ENCODE data around the gene HSPA9.

The HSPA9 gene

GRCh38 chr5:138528744-138529469 is 46.3 kb downstream of the HSPA9 start:
- no peak for DNase-seq

- DNase-seq = no peak
Measured at GRCh38 chr5:138528208-138528607, 47.0 kb downstream of the HSPA9 start.

GRCh38 chr5:138527170-138527569 is 48.0 kb downstream of the HSPA9 start:
- DNase-seq = no peak

- DNase-seq = no peak
Measured at GRCh38 chr5:138523406-138523805, 51.8 kb downstream of the HSPA9 start.

GRCh38 chr5:138520971-138521370 is 54.2 kb downstream of the HSPA9 start:
- no peak for DNase-seq

- DNase-seq = no peak
Measured at GRCh38 chr5:138517437-138517836, 57.8 kb downstream of the HSPA9 start.

- no peak for DNase-seq
Measured at GRCh38 chr5:138515556-138516245, 59.5 kb downstream of the HSPA9 start.

GRCh38 chr5:138514021-138514420 is 61.2 kb downstream of the HSPA9 start:
- DNase-seq = no peak

GRCh38 chr5:138508958-138509357 is 66.2 kb downstream of the HSPA9 start:
- no peak for DNase-seq

GRCh38 chr5:138507485-138507884 is 67.7 kb downstream of the HSPA9 start:
- peak; percentile 20 for DNase-seq

- no peak for DNase-seq
Measured at GRCh38 chr5:138506370-138507306, 68.6 kb downstream of the HSPA9 start.

GRCh38 chr5:138504799-138505198 is 70.4 kb downstream of the HSPA9 start:
- DNase-seq = no peak

All from SIG-M5 (cell line).